Cardiac muscle cell (in vitro differentiated cells and primary cell): Measurements from ENCODE around the gene IQCH. TPM values are rescaled to one million over a fixed set of nuclear protein-coding genes. Genes with fewer than 3 reads are reported as not detected.

Source experiments
- DNase-seq, 2 donors: peaks; one replicate each; pipeline versions ENCODE4 v3.0.0 to v3.0.0-alpha.2; 2010 to 2017; ENCODE audit warnings: low read depth in 1 of 2, low spot score in 1 of 2
- H3K27ac ChIP-seq: fragments of 200-600 bp; sonication (generic); 2 replicates; pipeline ENCODE4 v1.5.1; 2016
- H3K27me3 ChIP-seq: fragments of 200-600 bp; sonication (generic); 2 replicates; pipeline ENCODE4 v1.6.0; 2016; ENCODE audit warnings: control low read depth
- H3K36me3 ChIP-seq: fragments of 200-600 bp; sonication (generic); 2 replicates; pipeline ENCODE4 v1.5.1; 2016; ENCODE audit warnings: control low read depth
- H3K4me1 ChIP-seq: fragments of 200-600 bp; sonication (generic); 2 replicates; pipeline ENCODE4 v1.8.1; 2017; ENCODE audit warnings: low read depth, mild to moderate bottlenecking, mixed run types
- H3K4me3 ChIP-seq: fragments of 200-600 bp; sonication (generic); 2 replicates; pipeline ENCODE4 v1.5.1; 2016; ENCODE audit warnings: mild to moderate bottlenecking
- H3K9me3 ChIP-seq: fragments of 200-600 bp; sonication (generic); 2 replicates; pipeline ENCODE4 v1.5.1; 2017; ENCODE audit warnings: low read depth, mild to moderate bottlenecking, control low read depth
- CTCF ChIP-seq: IDR thresholded peaks from 2 replicates; pipeline ENCODE4 v1.5.1; 2012; ENCODE audit warnings: low read depth, mild to moderate bottlenecking, low read length
- polyA plus RNA-seq: library from polyadenylated mRNA; unstranded; fragments of >200 nt; fragmentation: Nextera tagmentation; extraction: Ambion mirVana; gene quantifications from 2 replicates; pipeline ENCODE4 v1.2.1, GENCODE V29; 2016
- total RNA-seq: library from RNA; depleted of rRNA; stranded (reverse); fragments of >200 nt; gene quantifications from 2 replicates; pipeline ENCODE4 v1.2.3, GENCODE V29; 2016

The IQCH gene
- total and polyA plus RNA-seq, 2 experiments from 2014 or later: 5.9 to 6.9 TPM

DNA sequence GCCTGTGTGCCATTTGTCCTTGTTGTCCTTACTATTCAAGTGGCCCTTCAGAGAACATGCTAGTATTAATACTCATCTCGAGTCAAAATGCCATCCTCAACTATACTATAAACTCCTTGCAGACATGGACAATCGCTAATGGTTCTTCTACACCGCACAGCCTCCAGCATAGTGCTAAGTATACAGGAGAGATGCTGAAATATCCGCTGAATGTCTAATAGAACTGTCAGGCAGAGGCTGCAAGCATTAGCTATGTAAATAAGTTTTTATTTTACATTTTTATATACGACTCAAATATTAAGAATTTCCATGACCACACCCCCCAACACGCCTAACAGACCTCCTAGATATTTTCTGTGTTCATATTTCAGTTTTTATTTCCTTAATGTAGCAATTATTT, 39.5 kb upstream of the IQCH start:
- no peaks in the 10 kb centered on the region for H3K9me3 ChIP-seq
- no peak for TF ChIP-seq CTCF
- H3K36me3 ChIP-seq: no peaks in the 10 kb centered on the region
- H3K27me3 ChIP-seq: no peaks in the 10 kb centered on the region
- no peak for DNase-seq
- H3K27ac ChIP-seq: no peak overlapping the region
- H3K4me3 ChIP-seq: no peak overlapping the region
- H3K4me1 ChIP-seq: no peaks in the 10 kb centered on the region

GRCh38 chr15:67216859-67217258, 37.7 kb upstream of the IQCH start:
- Histone ChIP-seq H3K4me1 (no peaks in the 10 kb centered on the region), H3K4me3 (no peak overlapping the region), H3K9me3 (no peaks in the 10 kb centered on the region), H3K36me3 (no peaks in the 10 kb centered on the region), H3K27ac (no peak overlapping the region), H3K27me3 (no peaks in the 10 kb centered on the region)
- no peak for TF ChIP-seq CTCF
- no peak for DNase-seq

DNA sequence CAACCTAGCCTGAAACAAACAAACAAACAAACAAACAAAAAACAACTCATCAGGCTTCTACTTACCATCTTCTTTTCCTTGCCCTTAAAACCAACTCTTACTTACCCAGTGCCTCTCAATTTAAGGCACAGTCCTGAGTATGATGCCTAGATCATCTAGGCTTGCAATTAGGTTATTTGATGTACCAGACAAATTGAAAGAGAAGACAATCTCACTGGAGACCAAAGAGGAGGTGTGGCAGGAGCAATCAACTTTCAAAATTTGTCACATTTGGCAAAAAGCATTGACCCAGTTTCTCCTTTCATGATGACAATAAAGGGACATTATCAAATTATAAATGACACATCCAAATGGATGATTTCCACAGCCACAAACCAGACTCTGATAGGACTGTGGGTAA, 36.2 kb upstream of the IQCH start:
- Histone ChIP-seq H3K4me1 (no peaks in the 10 kb centered on the region), H3K4me3 (no peak overlapping the region), H3K27ac (no peak overlapping the region), H3K27me3 (no peaks in the 10 kb centered on the region), H3K36me3 (no peaks in the 10 kb centered on the region), H3K9me3 (no peaks in the 10 kb centered on the region)
- TF ChIP-seq CTCF: no peak
- no peak for DNase-seq

GRCh38 chr15:67219288-67219687, 35.3 kb upstream of the IQCH start:
- no peaks in the 10 kb centered on the region for H3K4me1 ChIP-seq
- H3K36me3 ChIP-seq: no peaks in the 10 kb centered on the region
- no peak overlapping the region for H3K4me3 ChIP-seq
- no peak for DNase-seq
- TF ChIP-seq CTCF: no peak
- no peak overlapping the region for H3K27ac ChIP-seq
- H3K9me3 ChIP-seq: no peaks in the 10 kb centered on the region
- no peaks in the 10 kb centered on the region for H3K27me3 ChIP-seq

GRCh38 chr15:67224889-67225288, 29.7 kb upstream of the IQCH start:
- Histone ChIP-seq H3K36me3 (no peaks in the 10 kb centered on the region), H3K9me3 (no peaks in the 10 kb centered on the region), H3K27me3 (no peaks in the 10 kb centered on the region), H3K27ac (no peak overlapping the region), H3K4me1 (no peaks in the 10 kb centered on the region), H3K4me3 (no peak overlapping the region)
- DNase-seq: no peak
- TF ChIP-seq CTCF: no peak

- H3K27ac ChIP-seq: no peak overlapping the region
- no peak for TF ChIP-seq CTCF
- no peaks in the 10 kb centered on the region for H3K9me3 ChIP-seq
- peak in 1 of 2 donors; percentile 72 for DNase-seq
- no peak overlapping the region for H3K4me3 ChIP-seq
- no peaks in the 10 kb centered on the region for H3K27me3 ChIP-seq
- no peaks in the 10 kb centered on the region for H3K36me3 ChIP-seq
- H3K4me1 ChIP-seq: no peaks in the 10 kb centered on the region
Measured at GRCh38 chr15:67225336-67225735, 29.2 kb upstream of the IQCH start.
